HEK293T (cell line): ENCODE results near the gene ACIN1.

Experiments used
- CTCF ChIA-PET: fragments of 350-600 bp; formaldehyde crosslinking; extraction: SDS; loops from one replicate; lab custom pipeline; 2021; ENCODE audit warnings: antibody characterized with exemption, inconsistent platforms; lab: Yijun Ruan, JAX
- POLR2A ChIA-PET: fragments of 350-600 bp; formaldehyde crosslinking; extraction: SDS; loops from one replicate; lab custom pipeline; 2020; ENCODE audit warnings: antibody characterized with exemption, inconsistent platforms; lab: Yijun Ruan, JAX
- DNase-seq: peaks from one replicate; pipeline ENCODE4 v3.0.0; 2012; ENCODE audit warnings: mixed read lengths; ENCODE audit errors: extremely low spot score
- ARNT ChIP-seq: fragments of 450-650 bp; IDR thresholded peaks from 2 replicates; pipeline ENCODE4 v1.6.1; 2017; ENCODE audit warnings: mild to moderate bottlenecking
- BHLHE40 ChIP-seq: fragments of 450-650 bp; IDR thresholded peaks from 2 replicates; pipeline ENCODE4 v1.6.1; 2016; ENCODE audit warnings: mild to moderate bottlenecking, moderate library complexity, borderline replicate concordance
- CTBP1 ChIP-seq: fragments of 450-650 bp; IDR thresholded peaks from 2 replicates; pipeline ENCODE4 v1.6.1; 2016; ENCODE audit warnings: borderline replicate concordance
- ELF4 ChIP-seq: fragments of 450-650 bp; IDR thresholded peaks from 2 replicates; pipeline ENCODE4 v1.6.1; 2017; ENCODE audit warnings: antibody characterized with exemption
- FOXA1 ChIP-seq: fragments of 450-650 bp; IDR thresholded peaks from 2 replicates; pipeline ENCODE4 v1.6.1; 2016; ENCODE audit warnings: mild to moderate bottlenecking
- FOXK2 ChIP-seq: fragments of 450-650 bp; IDR thresholded peaks from 2 replicates; pipeline ENCODE4 v1.6.1; 2016; ENCODE audit warnings: mild to moderate bottlenecking
- FOXM1 ChIP-seq: fragments of 450-650 bp; IDR thresholded peaks from 2 replicates; pipeline ENCODE4 v1.6.1; 2017; ENCODE audit warnings: mild to moderate bottlenecking, borderline replicate concordance
- HDGF ChIP-seq: fragments of 450-650 bp; IDR thresholded peaks from 2 replicates; pipeline ENCODE4 v1.6.1; 2017; ENCODE audit warnings: antibody characterized with exemption, borderline replicate concordance
- L3MBTL2 ChIP-seq: fragments of 450-650 bp; conservative IDR thresholded peaks from 2 replicates; pipeline ENCODE4 v1.6.1; 2016; ENCODE audit warnings: mild to moderate bottlenecking
- LEF1 ChIP-seq: fragments of 450-650 bp; IDR thresholded peaks from 2 replicates; pipeline ENCODE4 v1.6.1; 2017; ENCODE audit warnings: mild to moderate bottlenecking, borderline replicate concordance
- NFRKB ChIP-seq: fragments of 450-650 bp; IDR thresholded peaks from 2 replicates; pipeline ENCODE4 v1.6.1; 2016; ENCODE audit warnings: mild to moderate bottlenecking, moderate library complexity
- PKNOX1 ChIP-seq: fragments of 450-650 bp; IDR thresholded peaks from 2 replicates; pipeline ENCODE4 v1.6.1; 2016
- SP1 ChIP-seq: fragments of 450-650 bp; IDR thresholded peaks from 2 replicates; pipeline ENCODE4 v1.6.1; 2017
- SUZ12 ChIP-seq: fragments of 450-650 bp; IDR thresholded peaks from 2 replicates; pipeline ENCODE4 v1.6.1; 2016; ENCODE audit warnings: mild to moderate bottlenecking
- TARDBP ChIP-seq: fragments of 450-650 bp; IDR thresholded peaks from 2 replicates; pipeline ENCODE4 v1.6.1; 2016
- ZNF384 ChIP-seq: fragments of 450-650 bp; IDR thresholded peaks from 2 replicates; pipeline ENCODE4 v1.6.1; 2016

ACIN1 gene

GRCh38 chr14:23055147-23055550 lies 39.8 kb downstream of the ACIN1 start:
- no peak for DNase-seq
- POLR2A ChIA-PET, result interaction anchor here (1.0 to 5.1 kb wide), 6 partner anchors 48 to 98 kb away, joined by 3 to 45 read pairs (median 10); partner anchors contain the start of gene HAUS4
- CTCF ChIA-PET, result interaction anchor here (0.5 to 9.0 kb wide), 9 partner anchors 14 to 194 kb away, joined by 3 to 159 read pairs (median 6); partner anchors contain the start of genes ACIN1, AJUBA, C14orf119 and PRMT5
- TF ChIP-seq SUZ12 (no peak), ELF4 (no peak), SP1 (no peak), NFRKB (no peak), ARNT (no peak), BHLHE40 (no peak), L3MBTL2 (no peak), HDGF (no peak)

GRCh38 chr14:23054000-23054811 lies 40.7 kb downstream of the ACIN1 start:
- TF ChIP-seq ELF4 (no peak), FOXM1 (no peak), FOXK2 (no peak), LEF1 (no peak), HDGF (no peak), TARDBP (no peak), SP1 (no peak)
- ChIA-PET POLR2A (interaction anchor here (1.0 to 5.1 kb wide), 5 partner anchors 47 to 73 kb away, joined by 3 to 45 read pairs (median 4); no protein-coding TSS in a partner anchor), CTCF (interaction anchor here (0.7 to 9.0 kb wide), 4 partner anchors 34 to 70 kb away, joined by 3 to 159 read pairs (median 69); partner anchors contain the start of genes ACIN1, AJUBA and C14orf119)
- DNase-seq, result no peak

GRCh38 chr14:23053426-23053825 lies 41.5 kb downstream of the ACIN1 start:
- POLR2A ChIA-PET, result interaction anchor here (1.2 kb wide), 1 partner anchor 47 kb away, joined by 3 read pairs; no protein-coding TSS in a partner anchor
- TF ChIP-seq FOXM1, result no peak
- no peak for TF ChIP-seq CTBP1
- TF ChIP-seq ZNF384, result no peak
- TF ChIP-seq SP1, result no peak
- TF ChIP-seq NFRKB, result no peak
- no peak for TF ChIP-seq ARNT
- TF ChIP-seq HDGF, result no peak
- TF ChIP-seq FOXA1, result no peak
- TF ChIP-seq SUZ12, result no peak
- TF ChIP-seq FOXK2, result no peak
- TF ChIP-seq ELF4, result no peak
- TF ChIP-seq L3MBTL2, result no peak
- TF ChIP-seq BHLHE40, result no peak
- TF ChIP-seq PKNOX1, result no peak
- TF ChIP-seq TARDBP, result no peak
- CTCF ChIA-PET, result interaction anchor here (0.7 to 9.0 kb wide), 3 partner anchors 33 to 67 kb away, joined by 5 to 133 read pairs (median 18); no protein-coding TSS in a partner anchor
- DNase-seq, result no peak

- ChIA-PET CTCF (interaction anchor here (2.7 to 9.0 kb wide), 2 partner anchors 59 to 66 kb away, joined by 18 to 133 read pairs; no protein-coding TSS in a partner anchor), POLR2A (interaction anchor here (0.8 to 2.6 kb wide), 4 partner anchors 46 to 133 kb away, joined by 3 to 14 read pairs (median 4); partner anchors contain the start of gene RBM23)
- no peak for DNase-seq
- TF ChIP-seq FOXK2, result no peak
- TF ChIP-seq ZNF384, result no peak
- TF ChIP-seq LEF1, result no peak
- TF ChIP-seq CTBP1, result no peak
- no peak for TF ChIP-seq NFRKB
- no peak for TF ChIP-seq ELF4
- TF ChIP-seq SP1, result no peak
- no peak for TF ChIP-seq ARNT
- TF ChIP-seq HDGF, result no peak
- no peak for TF ChIP-seq SUZ12
- TF ChIP-seq FOXA1, result no peak
- TF ChIP-seq BHLHE40, result no peak
- no peak for TF ChIP-seq TARDBP
- no peak for TF ChIP-seq L3MBTL2
- no peak for TF ChIP-seq FOXM1
- no peak for TF ChIP-seq PKNOX1
These were observed 42.3 kb downstream of the ACIN1 start for GRCh38 chr14:23052671-23053070.

- ChIA-PET CTCF (interaction anchor here (2.7 to 9.0 kb wide), 2 partner anchors 58 to 66 kb away, joined by 18 to 133 read pairs; no protein-coding TSS in a partner anchor), POLR2A (interaction anchor here (0.8 to 2.6 kb wide), 4 partner anchors 46 to 133 kb away, joined by 3 to 14 read pairs (median 4); partner anchors contain the start of gene RBM23)
- no peak for DNase-seq
- TF ChIP-seq SP1 (no peak), BHLHE40 (no peak), ZNF384 (no peak), PKNOX1 (no peak), FOXM1 (no peak)
These were observed 42.7 kb downstream of the ACIN1 start for GRCh38 chr14:23052182-23052623.
